KMS-11 (cell line): ENCODE data around the gene KDM4B.

ENCODE experiments used
- H2AFZ ChIP-seq: fragments of 200-600 bp; sonication (generic); 2 replicates; pipeline ENCODE4 v1.6.1; 2016; ENCODE audit warnings: antibody characterized with exemption, mixed run types, low read depth
- H3K27ac ChIP-seq: fragments of 200-600 bp; sonication (generic); 2 replicates; pipeline ENCODE4 v1.6.1; 2016; ENCODE audit warnings: mild to moderate bottlenecking, mixed run types
- H3K27me3 ChIP-seq: fragments of 200-600 bp; sonication (generic); 2 replicates; pipeline ENCODE4 v1.6.1; 2017; ENCODE audit warnings: mild to moderate bottlenecking, low read depth, mixed run types, moderate library complexity; ENCODE audit not compliant: insufficient read depth
- H3K36me3 ChIP-seq: fragments of 200-600 bp; sonication (generic); 2 replicates; pipeline ENCODE4 v1.6.1; 2017; ENCODE audit warnings: mild to moderate bottlenecking, mixed run types; ENCODE audit not compliant: insufficient read depth
- H3K4me1 ChIP-seq: fragments of 200-600 bp; sonication (generic); 2 replicates; pipeline ENCODE4 v1.6.1; 2016; ENCODE audit warnings: mild to moderate bottlenecking, low read depth, mixed run types; ENCODE audit not compliant: poor library complexity, severe bottlenecking
- H3K4me2 ChIP-seq: fragments of 200-600 bp; sonication (generic); 2 replicates; pipeline ENCODE4 v1.7.0; 2016; ENCODE audit warnings: mild to moderate bottlenecking, mixed run types
- H3K4me3 ChIP-seq: fragments of 200-600 bp; sonication (generic); IDR thresholded peaks from 2 replicates; pipeline ENCODE4 v1.6.1; 2017; ENCODE audit warnings: low read depth, low read length, mixed read lengths; ENCODE audit not compliant: insufficient read depth
- H3K79me2 ChIP-seq: fragments of 200-600 bp; sonication (generic); 2 replicates; pipeline ENCODE4 v1.6.1; 2016; ENCODE audit warnings: low read depth, mixed run types; ENCODE audit not compliant: insufficient read depth
- H3K9ac ChIP-seq: fragments of 200-600 bp; sonication (generic); 2 replicates; pipeline ENCODE4 v1.6.1; 2016; ENCODE audit warnings: mild to moderate bottlenecking, mixed run types
- H4K20me1 ChIP-seq: fragments of 200-600 bp; sonication (generic); 2 replicates; pipeline ENCODE4 v1.6.1; 2016; ENCODE audit warnings: mild to moderate bottlenecking, mixed run types; ENCODE audit not compliant: insufficient read depth
- TF ChIP-seq, protein P1 (sequence below): fragments of 200-600 bp; sonication (generic); conservative IDR thresholded peaks from 2 replicates; pipeline ENCODE4 v1.6.1; 2017; ENCODE audit warnings: low read depth, mild to moderate bottlenecking, antibody characterized with exemption, low read length, moderate library complexity, mixed read lengths

The KDM4B gene

GRCh38 chr19:5196832-5197231 lies 227.9 kb downstream of the KDM4B start:
- H3K4me1 ChIP-seq = no peaks in the 10 kb centered on the region

GRCh38 chr19:5200844-5201243 lies 231.9 kb downstream of the KDM4B start:
- no peak overlapping the region for H2AFZ ChIP-seq
- H3K79me2 ChIP-seq = no peaks in the 10 kb centered on the region
- no peak overlapping the region for H3K4me3 ChIP-seq
- H3K36me3 ChIP-seq = no peaks in the 10 kb centered on the region
- peaks cover 4% of the 10 kb centered on the region; the same call in 1 of the 2 replicates for H3K27me3 ChIP-seq
- H3K4me2 ChIP-seq = no peak overlapping the region
- no peak overlapping the region for H3K27ac ChIP-seq
- TF ChIP-seq, protein P1, sequence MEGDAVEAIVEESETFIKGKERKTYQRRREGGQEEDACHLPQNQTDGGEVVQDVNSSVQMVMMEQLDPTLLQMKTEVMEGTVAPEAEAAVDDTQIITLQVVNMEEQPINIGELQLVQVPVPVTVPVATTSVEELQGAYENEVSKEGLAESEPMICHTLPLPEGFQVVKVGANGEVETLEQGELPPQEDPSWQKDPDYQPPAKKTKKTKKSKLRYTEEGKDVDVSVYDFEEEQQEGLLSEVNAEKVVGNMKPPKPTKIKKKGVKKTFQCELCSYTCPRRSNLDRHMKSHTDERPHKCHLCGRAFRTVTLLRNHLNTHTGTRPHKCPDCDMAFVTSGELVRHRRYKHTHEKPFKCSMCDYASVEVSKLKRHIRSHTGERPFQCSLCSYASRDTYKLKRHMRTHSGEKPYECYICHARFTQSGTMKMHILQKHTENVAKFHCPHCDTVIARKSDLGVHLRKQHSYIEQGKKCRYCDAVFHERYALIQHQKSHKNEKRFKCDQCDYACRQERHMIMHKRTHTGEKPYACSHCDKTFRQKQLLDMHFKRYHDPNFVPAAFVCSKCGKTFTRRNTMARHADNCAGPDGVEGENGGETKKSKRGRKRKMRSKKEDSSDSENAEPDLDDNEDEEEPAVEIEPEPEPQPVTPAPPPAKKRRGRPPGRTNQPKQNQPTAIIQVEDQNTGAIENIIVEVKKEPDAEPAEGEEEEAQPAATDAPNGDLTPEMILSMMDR = no peak
- H4K20me1 ChIP-seq = no peaks in the 10 kb centered on the region
- no peak overlapping the region for H3K9ac ChIP-seq
- no peaks in the 10 kb centered on the region for H3K4me1 ChIP-seq

More at GRCh38 chr19:5196832-5197231, 227.9 kb downstream of the KDM4B start:
- Histone ChIP-seq H3K27me3 (peaks cover 8% of the 10 kb centered on the region; the same call in 1 of the 2 replicates), H3K36me3 (no peaks in the 10 kb centered on the region), H4K20me1 (no peaks in the 10 kb centered on the region), H3K79me2 (no peaks in the 10 kb centered on the region), H3K4me3 (no peak overlapping the region), H2AFZ (no peak overlapping the region), H3K9ac (no peak overlapping the region), H3K27ac (no peak overlapping the region), H3K4me2 (no peak overlapping the region)
- TF ChIP-seq, protein P1 = no peak

DNA sequence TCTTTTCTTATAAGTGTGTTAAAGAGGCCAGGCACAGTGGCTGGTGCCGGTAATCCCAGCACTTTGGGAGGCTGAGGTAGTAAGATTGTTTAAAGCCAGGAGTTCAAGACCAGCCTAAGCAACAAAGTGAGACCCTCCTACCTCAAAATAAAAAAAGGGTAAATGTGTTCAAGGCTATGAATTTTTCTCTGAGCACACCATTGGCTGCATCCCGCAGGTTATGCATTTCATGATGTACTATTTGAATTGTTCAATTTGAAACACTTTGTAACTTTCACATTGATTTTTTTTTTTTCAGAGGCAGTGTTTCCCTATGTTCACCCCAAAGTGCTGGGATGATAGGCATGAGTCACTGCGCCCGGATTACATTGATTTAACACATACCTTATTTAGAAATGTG lies 233.6 kb downstream of the KDM4B start:
- Histone ChIP-seq H3K4me3 (no peak overlapping the region), H4K20me1 (no peaks in the 10 kb centered on the region), H3K4me2 (no peak overlapping the region), H3K36me3 (no peaks in the 10 kb centered on the region), H3K9ac (no peak overlapping the region), H3K79me2 (no peaks in the 10 kb centered on the region), H3K4me1 (no peaks in the 10 kb centered on the region), H3K27ac (no peak overlapping the region), H2AFZ (no peak overlapping the region), H3K27me3 (peaks cover 10% of the 10 kb centered on the region; the same call in 1 of the 2 replicates)
- TF ChIP-seq, protein P1 = no peak
